Mesendoderm (in vitro differentiated cells): ENCODE measurements around the gene ITIH3.
A peak's percentile ranks its signal among the peaks of the same experiment; 100 is the strongest.

Experiments
- DNase-seq: peaks from one replicate; pipeline ENCODE4 v3.0.0; 2013
- H2AK5ac ChIP-seq: 2 replicates; pipeline ENCODE4 v1.6.1; 2013; ENCODE audit warnings: low read length, inconsistent platforms
- H2BK120ac ChIP-seq: 2 replicates; pipeline ENCODE4 v1.6.1; 2013; ENCODE audit warnings: low read depth, mild to moderate bottlenecking, low read length, moderate library complexity, mixed read lengths
- H2BK15ac ChIP-seq: replicated peaks from 2 replicates; pipeline ENCODE4 v1.6.1; 2013; ENCODE audit warnings: low read depth, mild to moderate bottlenecking, moderate library complexity
- H2BK5ac ChIP-seq: 2 replicates; pipeline ENCODE4 v1.6.1; 2013; ENCODE audit warnings: low read length, inconsistent platforms
- H3K18ac ChIP-seq: 2 replicates; pipeline ENCODE4 v1.6.1; 2013; ENCODE audit warnings: mild to moderate bottlenecking, low read length, mixed read lengths
- H3K23ac ChIP-seq: one replicate; pipeline ENCODE4 v1.6.1; 2013; ENCODE audit warnings: low read length
- H3K27ac ChIP-seq: 2 replicates; pipeline ENCODE4 v1.5.1; 2013; ENCODE audit warnings: low read depth, mild to moderate bottlenecking, inconsistent platforms, low read length, moderate library complexity
- H3K27me3 ChIP-seq: 2 replicates; pipeline ENCODE4 v1.6.1; 2013; ENCODE audit warnings: low read length, control low read depth, mild to moderate bottlenecking, inconsistent platforms; ENCODE audit not compliant: insufficient read depth, poor library complexity
- H3K36me3 ChIP-seq: 2 replicates; pipeline ENCODE4 v1.6.1; 2013; ENCODE audit warnings: low read length, inconsistent platforms; ENCODE audit not compliant: control insufficient read depth, insufficient read depth
- H3K4ac ChIP-seq: one replicate; pipeline ENCODE4 v1.6.1; 2013; ENCODE audit warnings: low read depth, mild to moderate bottlenecking, low read length, moderate library complexity
- H3K4me1 ChIP-seq: 2 replicates; pipeline ENCODE4 v1.6.1; 2013; ENCODE audit warnings: low read depth, low read length, inconsistent platforms; ENCODE audit not compliant: control insufficient read depth
- H3K4me2 ChIP-seq: 2 replicates; pipeline ENCODE4 v1.6.1; 2013; ENCODE audit warnings: low read length
- H3K4me3 ChIP-seq: 2 replicates; pipeline ENCODE4 v1.5.1; 2013; ENCODE audit warnings: mild to moderate bottlenecking, low read length
- H3K56ac ChIP-seq: one replicate; pipeline ENCODE4 v1.6.1; 2013; ENCODE audit warnings: low read length
- H3K79me1 ChIP-seq: 2 replicates; pipeline ENCODE4 v1.6.1; 2013; ENCODE audit warnings: low read length, inconsistent platforms
- H3K79me2 ChIP-seq: 2 replicates; pipeline ENCODE4 v1.6.1; 2013; ENCODE audit warnings: mild to moderate bottlenecking, low read length; ENCODE audit not compliant: control insufficient read depth, insufficient read depth
- H3K9ac ChIP-seq: 2 replicates; pipeline ENCODE4 v1.6.1; 2013; ENCODE audit warnings: low read length, inconsistent platforms
- H4K5ac ChIP-seq: one replicate; pipeline ENCODE4 v1.6.1; 2013; ENCODE audit warnings: low read length
- H4K8ac ChIP-seq: one replicate; pipeline ENCODE4 v1.6.1; 2013; ENCODE audit warnings: low read depth, mild to moderate bottlenecking, control low read depth, low read length, moderate library complexity
- WGBS: extraction: QIAGEN DNeasy Blood & Tissue Kit; methylation state at CpG from one replicate; pipeline ENCODE4 v1.1.7; 2013; ENCODE audit warnings: low lambda C conversion rate, missing lambda C conversion rate; ENCODE audit not compliant: insufficient coverage; ENCODE audit errors: extremely low coverage; 5-methylcytosine and 5-hydroxymethylcytosine counted together

Gene ITIH3

DNA sequence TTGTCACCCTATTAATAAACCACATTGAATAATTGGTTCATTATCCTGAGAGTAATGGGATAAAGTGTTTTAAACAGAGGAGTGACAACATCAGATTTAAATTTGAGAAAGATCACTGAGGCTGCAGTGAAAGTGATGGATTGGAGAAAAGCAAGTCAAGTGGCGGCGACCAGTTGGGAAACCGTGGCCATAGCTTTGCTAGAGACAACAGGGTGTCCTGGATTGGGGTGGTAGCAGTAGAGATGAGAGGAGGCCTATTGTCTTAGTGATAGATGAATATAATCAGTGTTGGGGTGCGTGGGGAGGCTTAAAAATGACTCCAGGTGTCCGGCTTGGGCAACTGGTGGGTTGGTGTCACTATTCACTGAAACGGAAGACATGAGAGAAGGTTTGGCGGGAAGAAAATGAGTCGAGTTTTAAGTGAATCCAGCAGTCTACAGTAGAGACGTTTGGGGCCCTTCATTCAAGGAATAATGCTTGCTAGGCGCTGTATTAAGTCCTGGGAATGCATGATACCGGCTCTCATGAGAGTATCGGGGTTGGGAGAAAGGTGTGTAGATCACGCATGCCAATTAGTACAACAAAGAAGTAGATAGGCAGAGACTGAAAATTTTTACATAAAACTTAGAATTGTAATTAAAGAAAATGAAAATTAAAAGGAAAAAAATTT, 24.7 kb upstream of the ITIH3 start:
- Histone ChIP-seq H2AK5ac (no peak overlapping the region), H3K18ac (peak overlapping the region; percentile 77), H2BK120ac (no peak overlapping the region), H3K79me2 (peaks cover 9% of the 10 kb centered on the region), H2BK15ac (no peak overlapping the region), H3K4me2 (peak overlapping the region; percentile 32), H2BK5ac (no peak overlapping the region), H3K4ac (no peak overlapping the region), H3K23ac (no peak overlapping the region), H3K27ac (no peak overlapping the region), H3K36me3 (peaks cover 1% of the 10 kb centered on the region), H3K9ac (peak overlapping the region; percentile 65), H3K56ac (peak overlapping the region; percentile 91), H3K4me3 (peak overlapping the region; percentile 44), H3K79me1 (peaks cover 5% of the 10 kb centered on the region), H3K27me3 (no peaks in the 10 kb centered on the region), H4K8ac (peak overlapping the region; percentile 65), H4K5ac (no peak overlapping the region), H3K4me1 (peaks cover 2% of the 10 kb centered on the region)
- peak; percentile 27 for DNase-seq
- WGBS: no CpG with 5 or more reads among the region's 13 CpGs

DNA sequence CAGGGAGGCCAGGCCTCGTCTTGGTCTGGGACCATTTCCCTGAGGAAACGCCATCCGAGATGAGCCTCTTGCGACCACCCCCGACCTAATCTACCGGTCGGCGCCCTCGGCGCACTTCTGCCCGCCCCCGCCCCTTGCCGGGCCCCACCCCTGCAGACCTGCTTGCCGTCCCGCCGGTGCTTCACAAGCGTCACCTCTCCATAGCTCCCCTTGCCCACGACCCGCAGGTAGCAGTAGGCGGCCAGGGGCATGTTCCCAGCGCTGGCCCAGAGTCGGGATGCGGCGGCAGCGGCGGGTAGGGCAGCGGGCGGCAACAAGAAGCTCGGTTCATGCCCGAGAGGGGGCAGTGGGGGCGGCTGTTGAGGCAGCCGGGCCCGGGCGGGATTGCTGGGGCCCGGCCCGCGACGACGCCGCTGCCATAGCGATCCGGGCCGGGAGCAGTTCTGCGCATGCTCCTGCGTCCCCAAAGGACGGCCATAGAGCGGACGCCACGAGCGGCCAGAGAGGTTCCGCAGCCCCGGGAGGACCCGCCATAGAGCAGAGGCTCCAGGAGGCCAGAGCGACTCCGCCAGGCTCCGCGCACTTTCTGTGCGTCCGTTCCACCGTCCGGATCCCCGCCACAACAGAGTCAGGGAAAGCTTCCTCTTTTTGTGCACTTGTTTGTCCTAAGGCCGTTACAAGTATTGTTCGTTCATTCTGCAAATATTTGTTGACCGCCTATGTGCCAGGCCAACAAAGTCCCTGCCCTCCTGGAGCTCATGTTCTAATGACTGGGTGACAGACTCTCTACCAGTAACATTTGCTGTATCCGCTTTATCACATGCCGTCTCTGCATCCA, 23.9 kb upstream of the ITIH3 start, which contains the start of gene NEK4:
NEK4 (minus strand) TSS at position 445 of the 838 bp plus-strand sequence; CDS start at position 251, 194 bp downstream.
- H3K4ac ChIP-seq: peak within 1 kb of the TSS; percentile 93
- H3K27ac ChIP-seq: peak within 1 kb of the TSS; percentile 85
- H2AK5ac ChIP-seq: no peak within 1 kb of the TSS
- H3K4me2 ChIP-seq: peak within 1 kb of the TSS; percentile 33
- DNase-seq: peak; percentile 96
- no peak within 1 kb of the TSS for H2BK5ac ChIP-seq
- H3K4me3 ChIP-seq: peak within 1 kb of the TSS; percentile 56
- H3K9ac ChIP-seq: peak within 1 kb of the TSS; percentile 72
- H3K79me2 ChIP-seq: peaks cover 9% of the 10 kb centered on the region
- H3K79me1 ChIP-seq: peaks cover 5% of the 10 kb centered on the region
- H3K4me1 ChIP-seq: peaks cover 2% of the 10 kb centered on the region
- H3K18ac ChIP-seq: peak within 1 kb of the TSS; percentile 96
- H3K36me3 ChIP-seq: peaks cover 1% of the 10 kb centered on the region
- H2BK15ac ChIP-seq: no peak within 1 kb of the TSS
- WGBS: no CpG with 5 or more reads among the region's 67 CpGs
- no peaks in the 10 kb centered on the region for H3K27me3 ChIP-seq
- peak within 1 kb of the TSS; percentile 91 for H3K56ac ChIP-seq
- H2BK120ac ChIP-seq: no peak within 1 kb of the TSS
- H3K23ac ChIP-seq: no peak within 1 kb of the TSS
- peak within 1 kb of the TSS; percentile 78 for H4K8ac ChIP-seq
- no peak within 1 kb of the TSS for H4K5ac ChIP-seq

DNA sequence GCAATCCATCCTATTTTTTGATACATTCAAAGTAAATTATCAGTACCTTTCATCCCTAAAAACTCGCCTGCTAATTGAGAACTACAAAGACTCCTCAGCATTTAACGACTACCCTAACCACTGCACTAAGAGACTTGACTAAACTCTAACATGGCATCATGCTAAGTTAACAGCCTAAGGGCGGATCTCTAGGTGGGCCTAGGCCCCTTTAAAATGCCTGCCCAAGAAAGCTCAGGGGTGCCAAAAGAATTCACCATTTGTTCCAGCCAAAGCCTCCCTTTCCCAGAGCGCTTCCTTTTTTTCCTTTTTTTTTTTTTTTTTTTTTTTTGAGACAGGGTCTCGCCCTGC, 23.3 kb upstream of the ITIH3 start:
- Histone ChIP-seq H3K4me3 (peak overlapping the region; percentile 48), H3K79me1 (peaks cover 5% of the 10 kb centered on the region), H3K4ac (no peak overlapping the region), H4K5ac (no peak overlapping the region), H2BK15ac (no peak overlapping the region), H3K4me2 (peak overlapping the region; percentile 33), H3K36me3 (no peaks in the 10 kb centered on the region), H3K56ac (peak overlapping the region; percentile 79), H3K23ac (no peak overlapping the region), H2BK120ac (no peak overlapping the region), H4K8ac (peak overlapping the region; percentile 78), H2BK5ac (no peak overlapping the region), H3K9ac (peak overlapping the region; percentile 72), H2AK5ac (no peak overlapping the region), H3K4me1 (peaks cover 2% of the 10 kb centered on the region), H3K27me3 (no peaks in the 10 kb centered on the region), H3K27ac (no peak overlapping the region), H3K79me2 (peaks cover 9% of the 10 kb centered on the region), H3K18ac (peak overlapping the region; percentile 88)
- no peak for DNase-seq
- WGBS: no CpG with 5 or more reads among the region's 5 CpGs

DNA sequence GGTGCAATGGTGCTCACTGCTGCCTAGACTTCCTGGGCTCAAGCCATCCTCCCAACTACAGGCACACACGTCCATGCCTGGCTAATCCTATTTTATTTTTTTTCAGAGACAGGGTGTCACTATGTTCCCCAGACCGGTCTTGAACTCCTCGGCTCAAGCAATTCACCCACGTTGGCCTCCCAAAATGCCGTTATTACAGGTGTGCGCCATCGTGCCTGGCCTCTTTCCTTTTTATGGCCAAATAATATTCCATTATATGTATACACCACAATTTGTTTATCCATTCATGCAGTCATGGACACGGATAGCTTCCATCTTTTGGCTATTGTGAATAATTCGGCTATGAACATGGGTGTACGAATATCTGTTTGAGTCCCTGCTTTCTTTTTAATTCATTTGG, 22.9 kb upstream of the ITIH3 start:
- no peak overlapping the region for H3K27ac ChIP-seq
- H3K4me2 ChIP-seq: no peak overlapping the region
- no peak overlapping the region for H4K8ac ChIP-seq
- H3K4ac ChIP-seq: no peak overlapping the region
- H3K56ac ChIP-seq: no peak overlapping the region
- no peaks in the 10 kb centered on the region for H3K27me3 ChIP-seq
- H3K23ac ChIP-seq: no peak overlapping the region
- no peaks in the 10 kb centered on the region for H3K36me3 ChIP-seq
- no peak overlapping the region for H2BK15ac ChIP-seq
- no peak overlapping the region for H3K4me3 ChIP-seq
- no peak for DNase-seq
- no peak overlapping the region for H2BK5ac ChIP-seq
- peaks cover 5% of the 10 kb centered on the region for H3K79me1 ChIP-seq
- H3K9ac ChIP-seq: no peak overlapping the region
- no peak overlapping the region for H4K5ac ChIP-seq
- H3K18ac ChIP-seq: no peak overlapping the region
- H2AK5ac ChIP-seq: no peak overlapping the region
- H3K4me1 ChIP-seq: peaks cover 2% of the 10 kb centered on the region
- no CpG with 5 or more reads among the region's 10 CpGs for WGBS
- H3K79me2 ChIP-seq: peaks cover 9% of the 10 kb centered on the region
- no peak overlapping the region for H2BK120ac ChIP-seq

DNA sequence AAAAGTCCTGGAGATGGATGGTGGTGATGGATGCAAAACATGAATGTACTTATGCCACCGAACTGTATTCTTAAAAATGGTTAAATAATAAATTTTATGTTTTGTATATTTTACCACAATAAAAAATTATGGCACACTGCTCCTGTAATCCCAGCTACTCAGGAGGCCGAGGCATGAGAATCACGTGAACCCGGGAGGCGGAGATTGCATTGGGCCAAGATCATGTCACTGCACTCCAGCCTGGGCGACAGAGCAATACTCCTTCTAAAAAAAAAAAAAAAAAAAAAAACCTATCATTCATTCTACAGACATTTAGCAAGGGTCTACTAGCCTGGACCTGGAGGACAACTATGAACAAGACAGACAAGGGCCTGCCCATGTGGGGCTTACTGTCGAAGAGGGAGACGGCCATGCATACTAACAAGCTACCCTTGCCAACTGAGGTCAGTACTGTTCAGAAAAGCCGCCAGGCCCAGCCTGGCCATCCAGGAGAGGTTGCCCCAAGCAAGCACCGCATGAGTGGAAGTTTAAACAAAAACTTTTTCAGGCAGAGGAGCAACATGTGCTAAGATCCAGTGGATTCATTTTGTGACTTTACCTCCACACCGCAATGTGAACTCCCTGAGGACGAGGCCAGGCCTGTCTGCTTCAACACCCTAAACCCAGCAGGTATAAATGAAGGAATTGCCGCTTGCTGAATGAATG, 21.1 kb upstream of the ITIH3 start:
- no peak overlapping the region for H3K56ac ChIP-seq
- no peak overlapping the region for H3K18ac ChIP-seq
- H3K27me3 ChIP-seq: no peaks in the 10 kb centered on the region
- no peak overlapping the region for H3K4ac ChIP-seq
- no peak overlapping the region for H3K4me2 ChIP-seq
- no peak overlapping the region for H2BK5ac ChIP-seq
- H3K79me1 ChIP-seq: peaks cover 2% of the 10 kb centered on the region
- no peak overlapping the region for H3K27ac ChIP-seq
- no CpG with 5 or more reads among the region's 13 CpGs for WGBS
- H3K9ac ChIP-seq: no peak overlapping the region
- no peak overlapping the region for H3K4me3 ChIP-seq
- no peak overlapping the region for H2BK15ac ChIP-seq
- DNase-seq: no peak
- no peak overlapping the region for H2BK120ac ChIP-seq
- no peaks in the 10 kb centered on the region for H3K36me3 ChIP-seq
- no peak overlapping the region for H2AK5ac ChIP-seq
- no peak overlapping the region for H3K23ac ChIP-seq
- H4K5ac ChIP-seq: no peak overlapping the region
- H4K8ac ChIP-seq: no peak overlapping the region
- H3K79me2 ChIP-seq: peaks cover 6% of the 10 kb centered on the region
- peaks cover 2% of the 10 kb centered on the region for H3K4me1 ChIP-seq
